ENCODE data around the gene TMEM33. TPM values are rescaled to one million over a fixed set of nuclear protein-coding genes. Genes with fewer than 3 reads are reported as not detected.

Gene TMEM33
- total and polyA plus RNA-seq, 4 donors = 20.8 to 49.0 (median 31.7) TPM

DNA sequence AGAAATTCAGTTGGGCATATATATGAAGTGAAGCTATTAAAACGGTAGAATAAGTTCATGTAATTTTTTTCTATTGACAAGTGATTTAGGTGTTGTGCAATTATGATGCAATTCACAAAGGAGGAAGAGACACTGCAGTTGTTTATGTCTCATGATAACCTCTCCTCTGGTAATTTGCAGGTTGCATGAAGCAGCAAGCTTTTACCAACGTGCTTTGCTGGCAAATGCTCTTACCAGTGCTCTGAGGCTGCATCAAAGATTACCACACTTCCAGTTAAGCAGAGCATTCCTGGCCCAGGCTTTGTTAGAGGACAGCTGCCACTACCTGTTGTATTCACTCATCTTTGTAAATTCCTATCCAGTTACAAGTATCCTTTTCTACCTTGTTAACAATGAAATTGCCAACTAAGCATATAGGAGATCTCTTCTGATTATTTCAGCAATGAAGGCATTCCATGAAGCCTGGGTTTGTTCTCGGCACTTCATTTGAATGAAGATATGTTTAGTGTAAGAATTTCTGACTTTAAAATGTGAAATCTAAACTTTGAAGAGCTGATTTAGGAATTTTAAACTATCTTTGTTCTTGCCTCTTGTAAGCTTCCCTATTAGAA is 3.9 kb downstream of the TMEM33 start:
- Histone ChIP-seq H3K27me3 (ENCODE audit: control insufficient read depth in 4 of 4, insufficient read depth in 4 of 4, low read length in 3 of 4) (no peaks in the 10 kb centered on the region), H3K4me3 (ENCODE audit: low read depth in 1 of 3, low read length in 3 of 3) (no peak overlapping the region), H3K27ac (ENCODE audit: low read depth in 1 of 2, low read length in 2 of 2) (peak overlapping the region; percentile 54 to 71), H3K36me3 (ENCODE audit: control insufficient read depth in 4 of 4, insufficient read depth in 3 of 4, low read depth in 1 of 4, low read length in 3 of 4) (peaks cover 0 to 11% (median under 1%) of the 10 kb centered on the region in 4 donors), H3K4me1 (ENCODE audit: control insufficient read depth in 4 of 4, insufficient read depth in 4 of 4, low read length in 3 of 4) (peaks cover 6 to 31% (median 25%) of the 10 kb centered on the region in 4 donors), H3K9me3 (ENCODE audit: control insufficient read depth in 4 of 4, low read length in 3 of 4) (no peaks in the 10 kb centered on the region), H3K9ac (ENCODE audit: low read depth in 1 of 2, low read length in 2 of 2) (no peak overlapping the region)
- TF ChIP-seq, protein P1, sequence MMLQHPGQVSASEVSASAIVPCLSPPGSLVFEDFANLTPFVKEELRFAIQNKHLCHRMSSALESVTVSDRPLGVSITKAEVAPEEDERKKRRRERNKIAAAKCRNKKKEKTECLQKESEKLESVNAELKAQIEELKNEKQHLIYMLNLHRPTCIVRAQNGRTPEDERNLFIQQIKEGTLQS (IDR thresholded peaks at IDR 0.05) = peak; percentile 88
- TF ChIP-seq RXRA (IDR thresholded peaks at IDR 0.05) = peak; percentile 73 to 81
- TF ChIP-seq SP1 (IDR thresholded peaks at IDR 0.05) = peak; percentile 58
- TF ChIP-seq, protein P2, sequence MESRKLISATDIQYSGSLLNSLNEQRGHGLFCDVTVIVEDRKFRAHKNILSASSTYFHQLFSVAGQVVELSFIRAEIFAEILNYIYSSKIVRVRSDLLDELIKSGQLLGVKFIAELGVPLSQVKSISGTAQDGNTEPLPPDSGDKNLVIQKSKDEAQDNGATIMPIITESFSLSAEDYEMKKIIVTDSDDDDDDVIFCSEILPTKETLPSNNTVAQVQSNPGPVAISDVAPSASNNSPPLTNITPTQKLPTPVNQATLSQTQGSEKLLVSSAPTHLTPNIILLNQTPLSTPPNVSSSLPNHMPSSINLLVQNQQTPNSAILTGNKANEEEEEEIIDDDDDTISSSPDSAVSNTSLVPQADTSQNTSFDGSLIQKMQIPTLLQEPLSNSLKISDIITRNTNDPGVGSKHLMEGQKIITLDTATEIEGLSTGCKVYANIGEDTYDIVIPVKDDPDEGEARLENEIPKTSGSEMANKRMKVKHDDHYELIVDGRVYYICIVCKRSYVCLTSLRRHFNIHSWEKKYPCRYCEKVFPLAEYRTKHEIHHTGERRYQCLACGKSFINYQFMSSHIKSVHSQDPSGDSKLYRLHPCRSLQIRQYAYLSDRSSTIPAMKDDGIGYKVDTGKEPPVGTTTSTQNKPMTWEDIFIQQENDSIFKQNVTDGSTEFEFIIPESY (IDR thresholded peaks at IDR 0.05) = peak; percentile 58
- TF ChIP-seq, protein P3, sequence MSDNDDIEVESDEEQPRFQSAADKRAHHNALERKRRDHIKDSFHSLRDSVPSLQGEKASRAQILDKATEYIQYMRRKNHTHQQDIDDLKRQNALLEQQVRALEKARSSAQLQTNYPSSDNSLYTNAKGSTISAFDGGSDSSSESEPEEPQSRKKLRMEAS (IDR thresholded peaks at IDR 0.05) = peak; percentile 83
- TF ChIP-seq RAD21 (IDR thresholded peaks at IDR 0.05) = peak in 1 of 2 donors; percentile 27
- TF ChIP-seq FOXA2 (IDR thresholded peaks at IDR 0.05) = no peak
- peak in 1 of 2 donors; percentile 69 for TF ChIP-seq GABPA (IDR thresholded peaks at IDR 0.05 in 1 of 2, conservative IDR thresholded peaks at IDR 0.05 in 1 of 2)
- TF ChIP-seq HNF4A (conservative IDR thresholded peaks at IDR 0.05) = peak; percentile 35 to 42
- TF ChIP-seq FOXA1 (IDR thresholded peaks at IDR 0.05) = no peak
- peak; percentile 23 to 58 for TF ChIP-seq JUND (IDR thresholded peaks at IDR 0.05)
- TF ChIP-seq, protein P4, sequence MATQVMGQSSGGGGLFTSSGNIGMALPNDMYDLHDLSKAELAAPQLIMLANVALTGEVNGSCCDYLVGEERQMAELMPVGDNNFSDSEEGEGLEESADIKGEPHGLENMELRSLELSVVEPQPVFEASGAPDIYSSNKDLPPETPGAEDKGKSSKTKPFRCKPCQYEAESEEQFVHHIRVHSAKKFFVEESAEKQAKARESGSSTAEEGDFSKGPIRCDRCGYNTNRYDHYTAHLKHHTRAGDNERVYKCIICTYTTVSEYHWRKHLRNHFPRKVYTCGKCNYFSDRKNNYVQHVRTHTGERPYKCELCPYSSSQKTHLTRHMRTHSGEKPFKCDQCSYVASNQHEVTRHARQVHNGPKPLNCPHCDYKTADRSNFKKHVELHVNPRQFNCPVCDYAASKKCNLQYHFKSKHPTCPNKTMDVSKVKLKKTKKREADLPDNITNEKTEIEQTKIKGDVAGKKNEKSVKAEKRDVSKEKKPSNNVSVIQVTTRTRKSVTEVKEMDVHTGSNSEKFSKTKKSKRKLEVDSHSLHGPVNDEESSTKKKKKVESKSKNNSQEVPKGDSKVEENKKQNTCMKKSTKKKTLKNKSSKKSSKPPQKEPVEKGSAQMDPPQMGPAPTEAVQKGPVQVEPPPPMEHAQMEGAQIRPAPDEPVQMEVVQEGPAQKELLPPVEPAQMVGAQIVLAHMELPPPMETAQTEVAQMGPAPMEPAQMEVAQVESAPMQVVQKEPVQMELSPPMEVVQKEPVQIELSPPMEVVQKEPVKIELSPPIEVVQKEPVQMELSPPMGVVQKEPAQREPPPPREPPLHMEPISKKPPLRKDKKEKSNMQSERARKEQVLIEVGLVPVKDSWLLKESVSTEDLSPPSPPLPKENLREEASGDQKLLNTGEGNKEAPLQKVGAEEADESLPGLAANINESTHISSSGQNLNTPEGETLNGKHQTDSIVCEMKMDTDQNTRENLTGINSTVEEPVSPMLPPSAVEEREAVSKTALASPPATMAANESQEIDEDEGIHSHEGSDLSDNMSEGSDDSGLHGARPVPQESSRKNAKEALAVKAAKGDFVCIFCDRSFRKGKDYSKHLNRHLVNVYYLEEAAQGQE (IDR thresholded peaks at IDR 0.05) = no peak
- TF ChIP-seq YY1 (IDR thresholded peaks at IDR 0.05) = no peak
- TF ChIP-seq, protein P5, sequence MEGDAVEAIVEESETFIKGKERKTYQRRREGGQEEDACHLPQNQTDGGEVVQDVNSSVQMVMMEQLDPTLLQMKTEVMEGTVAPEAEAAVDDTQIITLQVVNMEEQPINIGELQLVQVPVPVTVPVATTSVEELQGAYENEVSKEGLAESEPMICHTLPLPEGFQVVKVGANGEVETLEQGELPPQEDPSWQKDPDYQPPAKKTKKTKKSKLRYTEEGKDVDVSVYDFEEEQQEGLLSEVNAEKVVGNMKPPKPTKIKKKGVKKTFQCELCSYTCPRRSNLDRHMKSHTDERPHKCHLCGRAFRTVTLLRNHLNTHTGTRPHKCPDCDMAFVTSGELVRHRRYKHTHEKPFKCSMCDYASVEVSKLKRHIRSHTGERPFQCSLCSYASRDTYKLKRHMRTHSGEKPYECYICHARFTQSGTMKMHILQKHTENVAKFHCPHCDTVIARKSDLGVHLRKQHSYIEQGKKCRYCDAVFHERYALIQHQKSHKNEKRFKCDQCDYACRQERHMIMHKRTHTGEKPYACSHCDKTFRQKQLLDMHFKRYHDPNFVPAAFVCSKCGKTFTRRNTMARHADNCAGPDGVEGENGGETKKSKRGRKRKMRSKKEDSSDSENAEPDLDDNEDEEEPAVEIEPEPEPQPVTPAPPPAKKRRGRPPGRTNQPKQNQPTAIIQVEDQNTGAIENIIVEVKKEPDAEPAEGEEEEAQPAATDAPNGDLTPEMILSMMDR (IDR thresholded peaks at IDR 0.05; ENCODE audit: low read depth, low read length, missing input control) = no peak
- TF ChIP-seq EGR1 (IDR thresholded peaks at IDR 0.05; ENCODE audit: low read depth in 2 of 2) = peak; percentile 32 to 50
- DNase-seq (ENCODE audit: low spot score) = no peak
- WGBS = 42% methylated on average over 3 of the region's 3 CpGs
